ENCODE measurements around the gene AKAP5. TPM values are rescaled to one million over a fixed set of nuclear protein-coding genes. Genes with fewer than 3 reads are reported as not detected.

AKAP5 gene
- total RNA-seq, 1 donor from 2014 or later: 1.1 TPM

GRCh38 chr14:64475585-64476273, 10.4 kb downstream of the AKAP5 start:
- Mint-ChIP-seq H3K4me1 (ENCODE audit: low read depth) (no peaks in the 10 kb centered on the region), H3K27me3 (no peaks in the 10 kb centered on the region), H3K9me3 (ENCODE audit: low read depth) (no peaks in the 10 kb centered on the region), H3K36me3 (ENCODE audit: insufficient read depth) (no peaks in the 10 kb centered on the region), H3K27ac (no peak overlapping the region), H3K4me3 (ENCODE audit: low read depth) (no peak overlapping the region)
- DNase-seq (ENCODE audit: low spot score, unreplicated experiment): no peak
- TF ChIP-seq, protein P1, sequence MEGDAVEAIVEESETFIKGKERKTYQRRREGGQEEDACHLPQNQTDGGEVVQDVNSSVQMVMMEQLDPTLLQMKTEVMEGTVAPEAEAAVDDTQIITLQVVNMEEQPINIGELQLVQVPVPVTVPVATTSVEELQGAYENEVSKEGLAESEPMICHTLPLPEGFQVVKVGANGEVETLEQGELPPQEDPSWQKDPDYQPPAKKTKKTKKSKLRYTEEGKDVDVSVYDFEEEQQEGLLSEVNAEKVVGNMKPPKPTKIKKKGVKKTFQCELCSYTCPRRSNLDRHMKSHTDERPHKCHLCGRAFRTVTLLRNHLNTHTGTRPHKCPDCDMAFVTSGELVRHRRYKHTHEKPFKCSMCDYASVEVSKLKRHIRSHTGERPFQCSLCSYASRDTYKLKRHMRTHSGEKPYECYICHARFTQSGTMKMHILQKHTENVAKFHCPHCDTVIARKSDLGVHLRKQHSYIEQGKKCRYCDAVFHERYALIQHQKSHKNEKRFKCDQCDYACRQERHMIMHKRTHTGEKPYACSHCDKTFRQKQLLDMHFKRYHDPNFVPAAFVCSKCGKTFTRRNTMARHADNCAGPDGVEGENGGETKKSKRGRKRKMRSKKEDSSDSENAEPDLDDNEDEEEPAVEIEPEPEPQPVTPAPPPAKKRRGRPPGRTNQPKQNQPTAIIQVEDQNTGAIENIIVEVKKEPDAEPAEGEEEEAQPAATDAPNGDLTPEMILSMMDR (IDR thresholded peaks at IDR 0.05; ENCODE audit: unreplicated experiment): no peak

GRCh38 chr14:64476438-64476837, 11.1 kb downstream of the AKAP5 start:
- DNase-seq (ENCODE audit: low spot score, unreplicated experiment): no peak
- Mint-ChIP-seq H3K4me1 (ENCODE audit: low read depth) (no peaks in the 10 kb centered on the region), H3K27ac (no peak overlapping the region), H3K9me3 (ENCODE audit: low read depth) (no peaks in the 10 kb centered on the region), H3K4me3 (ENCODE audit: low read depth) (no peak overlapping the region), H3K27me3 (no peaks in the 10 kb centered on the region), H3K36me3 (ENCODE audit: insufficient read depth) (no peaks in the 10 kb centered on the region)
- TF ChIP-seq, protein P1 (IDR thresholded peaks at IDR 0.05; ENCODE audit: unreplicated experiment): no peak

- TF ChIP-seq, protein P1 (IDR thresholded peaks at IDR 0.05; ENCODE audit: unreplicated experiment): peak; percentile 49
- Mint-ChIP-seq H3K36me3 (ENCODE audit: insufficient read depth) (peaks cover 1% of the 10 kb centered on the region), H3K27ac (no peak overlapping the region), H3K4me1 (ENCODE audit: low read depth) (no peaks in the 10 kb centered on the region), H3K27me3 (no peaks in the 10 kb centered on the region), H3K9me3 (ENCODE audit: low read depth) (no peaks in the 10 kb centered on the region), H3K4me3 (ENCODE audit: low read depth) (no peak overlapping the region)
- DNase-seq (ENCODE audit: low spot score, unreplicated experiment): no peak
Measured at GRCh38 chr14:64478634-64479250, 13.4 kb downstream of the AKAP5 start.

GRCh38 chr14:64488590-64489099, 23.3 kb downstream of the AKAP5 start:
- H3K27ac Mint-ChIP-seq: no peak overlapping the region
- TF ChIP-seq, protein P1 (IDR thresholded peaks at IDR 0.05; ENCODE audit: unreplicated experiment): no peak
- DNase-seq (ENCODE audit: low spot score, unreplicated experiment): no peak
- no peaks in the 10 kb centered on the region for H3K27me3 Mint-ChIP-seq
- H3K4me3 Mint-ChIP-seq (ENCODE audit: low read depth): no peak overlapping the region
- no peaks in the 10 kb centered on the region for H3K9me3 Mint-ChIP-seq (ENCODE audit: low read depth)
- H3K36me3 Mint-ChIP-seq (ENCODE audit: insufficient read depth): peaks cover 11% of the 10 kb centered on the region
- H3K4me1 Mint-ChIP-seq (ENCODE audit: low read depth): no peaks in the 10 kb centered on the region

- Mint-ChIP-seq H3K9me3 (ENCODE audit: low read depth) (no peaks in the 10 kb centered on the region), H3K4me1 (ENCODE audit: low read depth) (no peaks in the 10 kb centered on the region), H3K27me3 (no peaks in the 10 kb centered on the region), H3K27ac (no peak overlapping the region), H3K4me3 (ENCODE audit: low read depth) (no peak overlapping the region), H3K36me3 (ENCODE audit: insufficient read depth) (peaks cover 11% of the 10 kb centered on the region)
- DNase-seq (ENCODE audit: low spot score, unreplicated experiment): no peak
- TF ChIP-seq, protein P1 (IDR thresholded peaks at IDR 0.05; ENCODE audit: unreplicated experiment): no peak
Measured at GRCh38 chr14:64491637-64492036, 26.3 kb downstream of the AKAP5 start.

All from progenitor cell of endocrine pancreas (in vitro differentiated cells).